Activated CD4-positive, CD25-positive, alpha-beta regulatory T cell treated with anti-CD3 and anti-CD28 coated beads, Interleukin-2, amount 50 U/mL, for 24 hours (primary cell): ENCODE measurements around the gene TPO.
"Not testable (repeated sequence)": the region's sequence is repeated elsewhere in the genome, so short reads cannot be mapped to it uniquely, and the experiment has no call there.

Experiments used
- ATAC-seq, 2 donors: fragments of 150-1000 bp; cut with Tn5 transposase; one replicate each; pipeline ENCODE4 v1.10.0; 2021; ENCODE audit warnings: mild to moderate bottlenecking in 1 of 2, moderate library complexity in 1 of 2

TPO gene

GRCh38 chr2:1486670-1487069, 73.4 kb downstream of the TPO start:
- no peak for ATAC-seq

GRCh38 chr2:1487758-1488157, 74.5 kb downstream of the TPO start:
- ATAC-seq, result no peak

GRCh38 chr2:1488181-1488671, 75.0 kb downstream of the TPO start:
- ATAC-seq, result no peak

GRCh38 chr2:1488851-1489250, 75.6 kb downstream of the TPO start:
- ATAC-seq, result no peak

- ATAC-seq, result no peak
Observed at GRCh38 chr2:1489486-1489885, 76.2 kb downstream of the TPO start.

GRCh38 chr2:1490381-1490780, 77.1 kb downstream of the TPO start:
- ATAC-seq, result not testable (repeated sequence)

- no peak for ATAC-seq
Observed at GRCh38 chr2:1491751-1492150, 78.5 kb downstream of the TPO start.

GRCh38 chr2:1492231-1492630, 79.0 kb downstream of the TPO start:
- not testable (repeated sequence) for ATAC-seq

GRCh38 chr2:1492711-1493430, 79.6 kb downstream of the TPO start:
- no peak for ATAC-seq

- ATAC-seq, result no peak
Observed at GRCh38 chr2:1493431-1494126, 80.3 kb downstream of the TPO start.

- ATAC-seq, result peak in 1 of 2 donors; percentile 25
Observed at GRCh38 chr2:1494257-1494656, 81.0 kb downstream of the TPO start.

- no peak for ATAC-seq
Observed at GRCh38 chr2:1494906-1495305, 81.6 kb downstream of the TPO start.

- no peak for ATAC-seq
Observed at GRCh38 chr2:1495676-1496358, 82.6 kb downstream of the TPO start.

- ATAC-seq, result no peak
Observed at GRCh38 chr2:1496359-1496821, 83.1 kb downstream of the TPO start.

- no peak for ATAC-seq
Observed at GRCh38 chr2:1497122-1497611, 83.9 kb downstream of the TPO start.

GRCh38 chr2:1498176-1498575, 84.9 kb downstream of the TPO start:
- ATAC-seq, result no peak

GRCh38 chr2:1499033-1499795, 86.0 kb downstream of the TPO start:
- ATAC-seq, result no peak

- ATAC-seq, result no peak
Observed at GRCh38 chr2:1501038-1501851, 88.0 kb downstream of the TPO start.

GRCh38 chr2:1501991-1502390, 88.7 kb downstream of the TPO start:
- no peak for ATAC-seq

GRCh38 chr2:1502891-1503304, 89.6 kb downstream of the TPO start:
- ATAC-seq, result no peak

- no peak for ATAC-seq
Observed at GRCh38 chr2:1503471-1504310, 90.4 kb downstream of the TPO start.
